Panc1 (cell line): ENCODE measurements around the gene ARHGAP23.

Experiments
- CTCF ChIP-seq: fragments of 450-650 bp; IDR thresholded peaks from 2 replicates; pipeline ENCODE4 v1.5.1; 2017; ENCODE audit warnings: mild to moderate bottlenecking
- POLR2AphosphoS5 ChIP-seq: IDR thresholded peaks from 2 replicates; pipeline ENCODE4 v1.6.1; 2012; ENCODE audit warnings: mild to moderate bottlenecking, low read depth, low read length, moderate library complexity
- SIN3A ChIP-seq: IDR thresholded peaks from 2 replicates; pipeline ENCODE4 v1.6.1; 2012; ENCODE audit warnings: low read depth, mild to moderate bottlenecking, low read length, moderate library complexity, borderline replicate concordance; ENCODE audit not compliant: insufficient read depth
- TCF7L2 ChIP-seq: IDR thresholded peaks from 2 replicates; pipeline ENCODE4 v1.6.1; 2011; ENCODE audit warnings: mild to moderate bottlenecking, low read depth, low read length, inconsistent platforms
- TF ChIP-seq, protein P1 (sequence below), 2 experiments: IDR thresholded peaks; 2 replicates each; pipeline ENCODE4 v1.6.1; 2011 to 2012; ENCODE audit warnings: low read depth in 2 of 2, control low read depth in 1 of 2, low read length in 1 of 2, mild to moderate bottlenecking in 1 of 2, moderate library complexity in 1 of 2; ENCODE audit not compliant: insufficient read depth in 1 of 2

GRCh38 chr17:38410201-38410600, 18.1 kb upstream of the ARHGAP23 start:
- TF ChIP-seq CTCF (no peak), SIN3A (no peak), TCF7L2 (no peak), POLR2AphosphoS5 (no peak)
- TF ChIP-seq, protein P1, sequence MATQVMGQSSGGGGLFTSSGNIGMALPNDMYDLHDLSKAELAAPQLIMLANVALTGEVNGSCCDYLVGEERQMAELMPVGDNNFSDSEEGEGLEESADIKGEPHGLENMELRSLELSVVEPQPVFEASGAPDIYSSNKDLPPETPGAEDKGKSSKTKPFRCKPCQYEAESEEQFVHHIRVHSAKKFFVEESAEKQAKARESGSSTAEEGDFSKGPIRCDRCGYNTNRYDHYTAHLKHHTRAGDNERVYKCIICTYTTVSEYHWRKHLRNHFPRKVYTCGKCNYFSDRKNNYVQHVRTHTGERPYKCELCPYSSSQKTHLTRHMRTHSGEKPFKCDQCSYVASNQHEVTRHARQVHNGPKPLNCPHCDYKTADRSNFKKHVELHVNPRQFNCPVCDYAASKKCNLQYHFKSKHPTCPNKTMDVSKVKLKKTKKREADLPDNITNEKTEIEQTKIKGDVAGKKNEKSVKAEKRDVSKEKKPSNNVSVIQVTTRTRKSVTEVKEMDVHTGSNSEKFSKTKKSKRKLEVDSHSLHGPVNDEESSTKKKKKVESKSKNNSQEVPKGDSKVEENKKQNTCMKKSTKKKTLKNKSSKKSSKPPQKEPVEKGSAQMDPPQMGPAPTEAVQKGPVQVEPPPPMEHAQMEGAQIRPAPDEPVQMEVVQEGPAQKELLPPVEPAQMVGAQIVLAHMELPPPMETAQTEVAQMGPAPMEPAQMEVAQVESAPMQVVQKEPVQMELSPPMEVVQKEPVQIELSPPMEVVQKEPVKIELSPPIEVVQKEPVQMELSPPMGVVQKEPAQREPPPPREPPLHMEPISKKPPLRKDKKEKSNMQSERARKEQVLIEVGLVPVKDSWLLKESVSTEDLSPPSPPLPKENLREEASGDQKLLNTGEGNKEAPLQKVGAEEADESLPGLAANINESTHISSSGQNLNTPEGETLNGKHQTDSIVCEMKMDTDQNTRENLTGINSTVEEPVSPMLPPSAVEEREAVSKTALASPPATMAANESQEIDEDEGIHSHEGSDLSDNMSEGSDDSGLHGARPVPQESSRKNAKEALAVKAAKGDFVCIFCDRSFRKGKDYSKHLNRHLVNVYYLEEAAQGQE (IDR thresholded peaks at IDR 0.05; ENCODE audit: insufficient read depth in 1 of 2, low read depth in 2 of 2, low read length in 1 of 2): no peak
